ENCODE results near the gene B4GALT1.

DNA sequence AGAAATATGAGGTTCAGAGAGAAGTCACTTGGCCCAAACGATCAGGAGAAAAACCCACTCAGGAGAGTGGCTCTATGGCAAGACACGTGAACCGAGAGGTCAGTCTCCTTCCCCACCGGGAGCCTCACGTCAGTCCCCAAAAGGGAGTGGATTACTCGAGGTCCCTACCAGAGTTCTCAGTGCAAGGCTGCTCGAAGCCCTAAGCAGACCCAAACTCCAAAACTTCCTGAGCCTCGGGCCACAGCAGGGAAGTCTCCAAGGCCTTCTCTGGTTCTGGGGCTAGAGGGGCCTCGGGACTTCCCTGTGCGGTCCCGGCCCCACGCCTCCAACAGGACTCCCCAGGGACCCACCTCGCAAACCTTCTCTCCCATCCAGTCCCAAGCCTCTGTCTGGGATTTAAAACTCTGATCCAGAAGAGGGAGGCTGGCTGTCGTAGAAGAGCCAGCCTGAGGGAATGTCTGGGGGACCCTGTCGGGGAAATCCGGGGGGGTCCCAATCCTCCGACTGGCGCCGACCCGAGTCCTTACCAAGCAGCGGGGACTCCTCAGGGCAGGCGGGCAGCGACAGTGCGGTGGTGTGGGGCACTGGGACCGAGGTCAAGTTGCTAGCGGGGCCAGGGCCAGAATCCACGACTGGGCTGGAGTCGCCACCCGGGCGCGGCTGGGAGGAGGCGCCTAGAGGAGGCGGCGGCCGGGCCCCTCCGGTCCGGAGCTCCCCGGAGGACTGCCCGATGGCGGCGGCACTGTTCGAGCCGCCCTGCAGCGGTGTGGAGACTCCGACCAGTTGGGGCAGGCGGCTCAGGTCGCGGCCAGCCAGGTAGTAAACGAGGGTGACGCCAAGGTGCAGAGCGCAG lies 679 bp downstream of the B4GALT1 start:
- TF ChIP-seq, protein P1, sequence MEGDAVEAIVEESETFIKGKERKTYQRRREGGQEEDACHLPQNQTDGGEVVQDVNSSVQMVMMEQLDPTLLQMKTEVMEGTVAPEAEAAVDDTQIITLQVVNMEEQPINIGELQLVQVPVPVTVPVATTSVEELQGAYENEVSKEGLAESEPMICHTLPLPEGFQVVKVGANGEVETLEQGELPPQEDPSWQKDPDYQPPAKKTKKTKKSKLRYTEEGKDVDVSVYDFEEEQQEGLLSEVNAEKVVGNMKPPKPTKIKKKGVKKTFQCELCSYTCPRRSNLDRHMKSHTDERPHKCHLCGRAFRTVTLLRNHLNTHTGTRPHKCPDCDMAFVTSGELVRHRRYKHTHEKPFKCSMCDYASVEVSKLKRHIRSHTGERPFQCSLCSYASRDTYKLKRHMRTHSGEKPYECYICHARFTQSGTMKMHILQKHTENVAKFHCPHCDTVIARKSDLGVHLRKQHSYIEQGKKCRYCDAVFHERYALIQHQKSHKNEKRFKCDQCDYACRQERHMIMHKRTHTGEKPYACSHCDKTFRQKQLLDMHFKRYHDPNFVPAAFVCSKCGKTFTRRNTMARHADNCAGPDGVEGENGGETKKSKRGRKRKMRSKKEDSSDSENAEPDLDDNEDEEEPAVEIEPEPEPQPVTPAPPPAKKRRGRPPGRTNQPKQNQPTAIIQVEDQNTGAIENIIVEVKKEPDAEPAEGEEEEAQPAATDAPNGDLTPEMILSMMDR (IDR thresholded peaks at IDR 0.05; ENCODE audit: low read length), result no peak
- no peak for TF ChIP-seq EZH2phosphoT487 (IDR thresholded peaks at IDR 0.05; ENCODE audit: low read length)
